Tibial artery (tissue), 4 donors: ENCODE data around the gene PIK3R1.

Source experiments
- DNase-seq, 2 donors: peaks; one replicate each; pipeline ENCODE4 v3.0.0-alpha.2; 2019
- H3K27ac ChIP-seq, 2 donors: fragments of 200-600 bp; sonication (generic) in 1 of 2; 1 replicate in 1 of 2; 2 replicates in 1 of 2; pipeline ENCODE4 v1.5.1; 2018 to 2019; ENCODE audit warnings: mild to moderate bottlenecking in 1 of 2
- H3K27me3 ChIP-seq, 2 donors: fragments of 200-600 bp; sonication (generic) in 1 of 2; one replicate each; pipeline versions ENCODE4 v1.5.1 to v1.6.0; 2016 to 2019
- H3K36me3 ChIP-seq, 3 donors: fragments of 200-600 bp; sonication (generic) in 2 of 3; one replicate each; pipeline ENCODE4 v1.5.1; 2016 to 2019; ENCODE audit warnings: mild to moderate bottlenecking in 2 of 3
- H3K4me1 ChIP-seq, 4 donors: fragments of 200-600 bp; sonication (generic) in 2 of 4; 1 replicate in 3 of 4; 2 replicates in 1 of 4; pipeline ENCODE4 v1.5.1; 2016 to 2019
- H3K4me3 ChIP-seq, 2 donors: fragments of 200-600 bp; sonication (generic) in 1 of 2; 1 replicate in 1 of 2; 2 replicates in 1 of 2; pipeline ENCODE4 v1.5.1; 2018 to 2019; ENCODE audit warnings: mild to moderate bottlenecking in 2 of 2
- H3K9me3 ChIP-seq, 3 donors: fragments of 200-600 bp; sonication (generic) in 1 of 3; one replicate each; pipeline ENCODE4 v1.5.1; 2016 to 2019
- intact Hi-C: fragments of 100-400 bp; cut with DNase I; formaldehyde crosslinking; loops from one replicate; pipeline ENCODE4 v1.15.0; 2023; ENCODE audit warnings: low total_unique reads
- TF ChIP-seq, protein P1 (sequence below), 2 experiments: fragments of 200-600 bp in 1 of 2; fragments of 450-650 bp in 1 of 2; IDR thresholded peaks; one replicate each; pipeline ENCODE4 v1.5.1; 2017 to 2019; ENCODE audit warnings: antibody characterized with exemption in 2 of 2, mild to moderate bottlenecking in 1 of 2, moderate library complexity in 1 of 2

The PIK3R1 gene

DNA sequence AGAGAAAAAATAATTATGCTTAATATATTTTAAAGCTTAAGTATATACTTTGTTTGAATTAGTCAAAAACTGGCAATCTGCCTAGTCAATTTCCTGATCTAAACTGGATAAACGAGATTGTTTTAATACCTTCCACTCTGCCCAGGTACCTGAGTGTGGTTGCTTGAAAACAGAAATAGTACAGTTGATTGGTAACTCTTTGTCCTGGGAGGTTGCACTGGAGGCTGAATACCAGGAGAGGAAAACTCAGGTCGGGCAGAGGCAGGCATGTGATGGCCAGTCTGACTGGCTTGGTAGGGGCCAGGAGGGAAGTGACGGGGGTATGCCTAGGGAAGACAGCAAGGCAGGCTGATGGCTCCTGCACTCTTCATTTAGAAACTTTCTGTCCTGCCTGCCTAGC is 80.2 kb downstream of the PIK3R1 start:
- Histone ChIP-seq H3K4me3 (no peak overlapping the region), H3K4me1 (peaks cover 0 to 36% (median 24%) of the 10 kb centered on the region in 4 donors), H3K9me3 (no peaks in the 10 kb centered on the region), H3K27ac (no peak overlapping the region), H3K36me3 (peaks cover 56 to 82% (median 72%) of the 10 kb centered on the region in 3 donors), H3K27me3 (no peaks in the 10 kb centered on the region)
- TF ChIP-seq, protein P1, sequence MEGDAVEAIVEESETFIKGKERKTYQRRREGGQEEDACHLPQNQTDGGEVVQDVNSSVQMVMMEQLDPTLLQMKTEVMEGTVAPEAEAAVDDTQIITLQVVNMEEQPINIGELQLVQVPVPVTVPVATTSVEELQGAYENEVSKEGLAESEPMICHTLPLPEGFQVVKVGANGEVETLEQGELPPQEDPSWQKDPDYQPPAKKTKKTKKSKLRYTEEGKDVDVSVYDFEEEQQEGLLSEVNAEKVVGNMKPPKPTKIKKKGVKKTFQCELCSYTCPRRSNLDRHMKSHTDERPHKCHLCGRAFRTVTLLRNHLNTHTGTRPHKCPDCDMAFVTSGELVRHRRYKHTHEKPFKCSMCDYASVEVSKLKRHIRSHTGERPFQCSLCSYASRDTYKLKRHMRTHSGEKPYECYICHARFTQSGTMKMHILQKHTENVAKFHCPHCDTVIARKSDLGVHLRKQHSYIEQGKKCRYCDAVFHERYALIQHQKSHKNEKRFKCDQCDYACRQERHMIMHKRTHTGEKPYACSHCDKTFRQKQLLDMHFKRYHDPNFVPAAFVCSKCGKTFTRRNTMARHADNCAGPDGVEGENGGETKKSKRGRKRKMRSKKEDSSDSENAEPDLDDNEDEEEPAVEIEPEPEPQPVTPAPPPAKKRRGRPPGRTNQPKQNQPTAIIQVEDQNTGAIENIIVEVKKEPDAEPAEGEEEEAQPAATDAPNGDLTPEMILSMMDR (IDR thresholded peaks at IDR 0.05): no peak
- DNase-seq: no peak
- intact Hi-C loops: no loop called here

DNA sequence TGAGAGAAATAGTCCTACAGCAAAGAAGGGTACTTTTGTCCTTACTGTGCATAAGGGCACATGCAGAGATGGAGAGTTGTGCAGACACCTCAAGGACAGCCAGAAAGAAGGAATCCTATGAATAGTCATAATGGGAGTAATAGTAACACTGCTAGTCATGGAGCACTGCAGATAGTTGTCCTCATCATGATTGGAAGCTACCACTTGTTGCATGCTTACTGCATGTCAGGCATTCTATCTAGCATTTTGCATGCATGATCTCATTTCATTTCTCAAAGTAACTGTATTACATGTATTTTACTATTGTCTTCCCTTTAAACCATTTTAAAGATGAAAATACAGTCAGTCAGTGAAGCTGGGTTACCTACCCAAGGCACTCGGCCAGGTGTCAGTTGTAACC is 81.3 kb downstream of the PIK3R1 start:
- H3K27me3 ChIP-seq: no peaks in the 10 kb centered on the region
- intact Hi-C loops: no loop called here
- peaks cover 58 to 86% (median 74%) of the 10 kb centered on the region in 3 donors for H3K36me3 ChIP-seq
- no peak overlapping the region for H3K4me3 ChIP-seq
- H3K4me1 ChIP-seq: peaks cover 0 to 25% (median 15%) of the 10 kb centered on the region in 4 donors
- no peaks in the 10 kb centered on the region for H3K9me3 ChIP-seq
- no peak for DNase-seq
- TF ChIP-seq, protein P1 (IDR thresholded peaks at IDR 0.05): no peak
- H3K27ac ChIP-seq: no peak overlapping the region

DNA sequence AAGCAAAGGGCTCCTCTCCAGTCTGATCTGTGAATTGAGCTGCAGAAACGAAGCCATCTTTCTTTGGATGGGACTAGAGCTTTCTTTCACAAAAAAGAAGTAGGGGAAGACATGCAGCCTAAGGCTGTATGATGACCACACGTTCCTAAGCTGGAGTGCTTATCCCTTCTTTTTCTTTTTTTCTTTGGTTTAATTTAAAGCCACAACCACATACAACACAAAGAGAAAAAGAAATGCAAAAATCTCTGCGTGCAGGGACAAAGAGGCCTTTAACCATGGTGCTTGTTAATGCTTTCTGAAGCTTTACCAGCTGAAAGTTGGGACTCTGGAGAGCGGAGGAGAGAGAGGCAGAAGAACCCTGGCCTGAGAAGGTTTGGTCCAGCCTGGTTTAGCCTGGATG is 82.1 kb downstream of the PIK3R1 start:
- H3K4me1 ChIP-seq: peaks cover 0 to 17% (median 8%) of the 10 kb centered on the region in 4 donors
- H3K36me3 ChIP-seq: peaks cover 62 to 87% (median 74%) of the 10 kb centered on the region in 3 donors
- no peak for DNase-seq
- TF ChIP-seq, protein P1 (IDR thresholded peaks at IDR 0.05): no peak
- no peak overlapping the region for H3K27ac ChIP-seq
- H3K27me3 ChIP-seq: no peaks in the 10 kb centered on the region
- H3K9me3 ChIP-seq: no peaks in the 10 kb centered on the region
- intact Hi-C loops: no loop called here
- H3K4me3 ChIP-seq: no peak overlapping the region

DNA sequence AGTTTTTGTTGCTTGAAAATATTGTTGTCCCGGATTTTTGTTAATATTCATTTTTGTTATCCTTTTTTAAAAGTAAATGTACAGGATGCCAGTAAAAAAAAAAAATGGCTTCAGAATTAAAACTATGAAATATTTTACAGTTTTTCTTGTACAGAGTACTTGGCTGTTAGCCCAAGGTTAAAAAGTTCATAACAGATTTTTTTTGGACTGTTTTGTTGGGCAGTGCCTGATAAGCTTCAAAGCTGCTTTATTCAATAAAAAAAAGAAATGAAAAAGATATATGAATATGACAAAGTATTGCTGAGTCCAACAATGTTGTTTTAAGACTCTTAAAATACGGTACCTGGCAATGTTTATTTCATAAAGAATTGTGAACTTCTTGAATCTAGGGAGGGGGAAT is 82.9 kb downstream of the PIK3R1 start:
- H3K4me1 ChIP-seq: peaks cover 0 to 13% (median 4%) of the 10 kb centered on the region in 4 donors
- H3K4me3 ChIP-seq: no peak overlapping the region
- no peaks in the 10 kb centered on the region for H3K27me3 ChIP-seq
- H3K36me3 ChIP-seq: peaks cover 55 to 79% (median 66%) of the 10 kb centered on the region in 3 donors
- H3K9me3 ChIP-seq: no peaks in the 10 kb centered on the region
- TF ChIP-seq, protein P1 (IDR thresholded peaks at IDR 0.05): no peak
- no peak overlapping the region for H3K27ac ChIP-seq
- intact Hi-C loops: no loop called here
- no peak for DNase-seq

DNA sequence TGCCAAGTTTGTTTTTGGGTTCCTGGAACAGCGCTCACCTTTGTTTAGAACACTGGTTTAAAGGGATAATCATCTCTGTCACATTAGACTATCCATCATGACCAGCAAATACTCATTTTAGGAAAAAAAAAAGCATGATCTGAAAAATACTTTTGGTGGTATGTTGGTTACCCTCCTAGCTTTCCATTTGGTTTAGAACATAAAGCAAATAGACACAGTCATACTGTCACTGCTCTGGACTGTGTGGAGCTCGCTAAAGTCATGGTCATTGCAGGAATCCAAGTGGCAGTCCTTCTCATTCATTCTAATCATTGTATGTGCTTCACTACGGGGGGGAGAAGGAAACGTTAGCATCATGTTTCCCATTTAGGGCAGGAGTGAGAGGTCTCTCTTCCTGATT is 83.5 kb downstream of the PIK3R1 start:
- H3K36me3 ChIP-seq: peaks cover 49 to 73% (median 59%) of the 10 kb centered on the region in 3 donors
- intact Hi-C loops: no loop called here
- no peak overlapping the region for H3K27ac ChIP-seq
- peaks cover 0 to 13% (median 4%) of the 10 kb centered on the region in 4 donors for H3K4me1 ChIP-seq
- no peak for DNase-seq
- H3K27me3 ChIP-seq: no peaks in the 10 kb centered on the region
- no peaks in the 10 kb centered on the region for H3K9me3 ChIP-seq
- no peak overlapping the region for H3K4me3 ChIP-seq
- TF ChIP-seq, protein P1 (IDR thresholded peaks at IDR 0.05): no peak

DNA sequence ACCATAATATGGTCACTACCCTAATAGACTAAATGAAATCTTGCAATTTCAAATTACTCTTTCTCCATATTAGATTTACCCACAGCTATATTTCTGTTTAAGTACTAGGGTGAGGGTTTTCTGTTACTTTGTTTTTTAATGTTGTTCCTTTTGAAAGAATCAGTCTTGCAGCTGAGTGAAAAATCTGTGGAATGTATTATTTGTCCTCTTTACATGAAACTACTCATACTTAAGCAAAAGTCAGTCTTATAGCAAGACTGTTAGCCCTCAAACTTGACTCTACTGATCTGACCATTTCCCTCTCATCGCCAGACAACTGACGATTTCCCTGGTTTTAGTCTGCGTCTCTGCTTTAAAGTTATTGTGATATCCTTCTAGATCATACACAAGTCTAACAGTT is 84.0 kb downstream of the PIK3R1 start:
- Histone ChIP-seq H3K9me3 (no peaks in the 10 kb centered on the region), H3K27me3 (no peaks in the 10 kb centered on the region), H3K27ac (no peak overlapping the region), H3K4me1 (peaks cover 0 to 13% (median 4%) of the 10 kb centered on the region in 4 donors), H3K36me3 (peaks cover 44 to 69% (median 55%) of the 10 kb centered on the region in 3 donors), H3K4me3 (no peak overlapping the region)
- intact Hi-C loops: no loop called here
- TF ChIP-seq, protein P1 (IDR thresholded peaks at IDR 0.05): no peak
- no peak for DNase-seq
